ENCODE measurements around the gene MST1R.

DNA sequence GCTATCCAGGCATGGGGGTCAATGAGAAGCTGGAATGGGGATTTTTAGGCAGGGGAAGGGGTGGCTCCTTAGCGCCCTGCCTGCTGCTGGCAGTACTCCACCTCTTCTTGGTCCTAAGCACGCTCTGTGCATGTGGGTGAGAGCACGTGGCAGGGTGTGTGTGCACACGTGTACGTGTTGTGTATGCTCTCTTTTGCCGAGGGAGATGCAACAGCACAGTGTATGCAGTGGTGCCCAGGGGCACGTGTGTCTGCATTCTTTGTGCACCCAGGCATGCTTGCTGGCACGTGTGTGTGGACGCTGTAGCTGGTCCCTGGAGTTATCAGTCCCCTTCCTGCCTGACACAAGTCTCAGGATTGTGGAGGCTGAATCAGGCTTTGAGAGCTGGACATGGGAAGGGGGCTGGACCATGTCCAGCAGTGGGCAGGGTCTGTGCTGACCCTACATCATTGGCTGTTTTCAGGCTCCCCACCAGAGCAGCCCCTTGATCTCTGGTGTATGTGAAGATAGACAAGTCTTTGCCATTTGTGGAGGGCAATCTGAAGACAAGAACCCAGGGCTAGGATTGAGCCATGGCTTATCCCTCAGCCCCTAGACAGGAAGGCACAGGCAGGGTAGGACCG lies 32.0 kb downstream of the MST1R start:
- no peak for TF ChIP-seq CTCF (IDR thresholded peaks at IDR 0.05; ENCODE audit: extremely low read depth in 1 of 2, insufficient read depth in 1 of 2, low read depth in 1 of 2, low read length in 2 of 2)
- no peak for TF ChIP-seq MAX (IDR thresholded peaks at IDR 0.05; ENCODE audit: insufficient read depth, insufficient read length)
